ENCODE results near the gene RGS3. TPM values are rescaled to one million over a fixed set of nuclear protein-coding genes. Genes with fewer than 3 reads are reported as not detected.
"Not testable (repeated sequence)": the region's sequence is repeated elsewhere in the genome, so short reads cannot be mapped to it uniquely, and the experiment has no call there.

RGS3 gene
- total RNA-seq, 1 donor from 2014 or later: 29.9 TPM

DNA sequence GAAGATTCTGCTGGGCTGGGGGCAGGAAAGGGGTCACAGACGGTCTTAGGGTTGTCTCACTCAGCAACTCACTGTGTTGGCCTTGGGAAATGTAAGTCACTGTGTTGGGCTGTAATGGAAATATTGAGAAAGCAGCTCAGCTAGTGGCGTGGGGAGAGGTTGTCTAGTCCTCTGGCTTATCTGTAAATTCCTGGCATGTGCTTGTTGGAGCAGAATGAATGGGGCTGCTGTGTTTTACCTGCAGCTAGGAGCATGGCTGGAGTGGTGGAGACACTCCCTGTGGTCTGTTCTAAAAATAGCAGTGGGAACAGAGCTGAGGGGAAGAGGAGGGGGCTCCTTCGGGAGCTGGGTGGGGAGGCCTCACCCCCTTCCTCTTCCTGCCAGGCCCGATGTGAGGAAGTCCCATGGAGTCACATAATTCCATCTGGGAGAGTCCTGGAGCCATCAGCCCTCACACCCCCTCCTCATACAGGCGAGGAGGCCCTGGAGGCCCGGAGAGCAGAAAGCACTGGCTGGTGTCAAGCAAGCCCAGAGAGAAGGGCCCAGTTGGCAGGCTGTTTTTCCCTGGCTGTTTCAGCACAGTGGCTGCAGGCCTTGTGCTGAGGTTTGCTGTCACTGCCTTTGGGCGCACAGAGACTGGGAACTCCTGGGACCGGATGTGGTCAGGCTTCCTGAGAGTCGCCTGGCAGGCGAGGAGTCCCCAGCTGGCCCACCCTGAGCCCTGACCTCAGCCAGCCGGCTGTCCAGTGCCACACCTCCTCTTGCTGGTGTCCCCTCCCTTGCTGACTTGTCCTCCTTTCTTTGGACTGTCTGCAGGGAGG, 84.9 kb downstream of the RGS3 start:
- H3K27ac Mint-ChIP-seq: peak overlapping the region; percentile 70
- H3K4me3 Mint-ChIP-seq: peak overlapping the region; percentile 41
- TF ChIP-seq, protein P1, sequence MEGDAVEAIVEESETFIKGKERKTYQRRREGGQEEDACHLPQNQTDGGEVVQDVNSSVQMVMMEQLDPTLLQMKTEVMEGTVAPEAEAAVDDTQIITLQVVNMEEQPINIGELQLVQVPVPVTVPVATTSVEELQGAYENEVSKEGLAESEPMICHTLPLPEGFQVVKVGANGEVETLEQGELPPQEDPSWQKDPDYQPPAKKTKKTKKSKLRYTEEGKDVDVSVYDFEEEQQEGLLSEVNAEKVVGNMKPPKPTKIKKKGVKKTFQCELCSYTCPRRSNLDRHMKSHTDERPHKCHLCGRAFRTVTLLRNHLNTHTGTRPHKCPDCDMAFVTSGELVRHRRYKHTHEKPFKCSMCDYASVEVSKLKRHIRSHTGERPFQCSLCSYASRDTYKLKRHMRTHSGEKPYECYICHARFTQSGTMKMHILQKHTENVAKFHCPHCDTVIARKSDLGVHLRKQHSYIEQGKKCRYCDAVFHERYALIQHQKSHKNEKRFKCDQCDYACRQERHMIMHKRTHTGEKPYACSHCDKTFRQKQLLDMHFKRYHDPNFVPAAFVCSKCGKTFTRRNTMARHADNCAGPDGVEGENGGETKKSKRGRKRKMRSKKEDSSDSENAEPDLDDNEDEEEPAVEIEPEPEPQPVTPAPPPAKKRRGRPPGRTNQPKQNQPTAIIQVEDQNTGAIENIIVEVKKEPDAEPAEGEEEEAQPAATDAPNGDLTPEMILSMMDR (conservative IDR thresholded peaks at IDR 0.05): no peak
- no peak for DNase-seq (ENCODE audit: extremely low spot score, unreplicated experiment)
- H3K27me3 Mint-ChIP-seq: no peaks in the 10 kb centered on the region
- peaks cover 43% of the 10 kb centered on the region for H3K4me1 Mint-ChIP-seq (ENCODE audit: unreplicated experiment)
- H3K9me3 Mint-ChIP-seq: no peaks in the 10 kb centered on the region
- no peaks in the 10 kb centered on the region for H3K36me3 Mint-ChIP-seq

DNA sequence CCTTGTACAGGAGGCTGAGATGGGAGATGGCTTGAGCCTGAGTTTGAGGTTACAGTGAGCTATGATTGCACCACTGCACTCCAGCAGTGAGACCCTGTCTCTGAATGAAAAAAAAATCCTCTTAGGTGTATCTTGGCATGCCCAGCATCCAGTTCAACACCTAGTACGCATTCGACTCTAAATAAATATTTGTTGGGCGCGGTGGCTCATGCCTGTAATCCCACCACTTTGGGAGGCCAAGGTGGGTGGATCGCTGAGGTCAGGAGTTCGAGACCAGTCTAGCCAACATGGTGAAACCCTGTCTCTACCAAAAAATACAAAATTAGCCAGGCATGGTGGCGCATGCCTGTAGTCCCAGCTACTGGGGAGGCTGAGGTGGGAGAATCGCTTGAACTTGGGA, 86.4 kb downstream of the RGS3 start:
- DNase-seq (ENCODE audit: extremely low spot score, unreplicated experiment); H3K27me3 Mint-ChIP-seq; H3K27ac Mint-ChIP-seq; H3K4me3 Mint-ChIP-seq; H3K9me3 Mint-ChIP-seq; H3K36me3 Mint-ChIP-seq: not testable (repeated sequence)
- peaks cover 29% of the 10 kb centered on the region for H3K4me1 Mint-ChIP-seq (ENCODE audit: unreplicated experiment)

DNA sequence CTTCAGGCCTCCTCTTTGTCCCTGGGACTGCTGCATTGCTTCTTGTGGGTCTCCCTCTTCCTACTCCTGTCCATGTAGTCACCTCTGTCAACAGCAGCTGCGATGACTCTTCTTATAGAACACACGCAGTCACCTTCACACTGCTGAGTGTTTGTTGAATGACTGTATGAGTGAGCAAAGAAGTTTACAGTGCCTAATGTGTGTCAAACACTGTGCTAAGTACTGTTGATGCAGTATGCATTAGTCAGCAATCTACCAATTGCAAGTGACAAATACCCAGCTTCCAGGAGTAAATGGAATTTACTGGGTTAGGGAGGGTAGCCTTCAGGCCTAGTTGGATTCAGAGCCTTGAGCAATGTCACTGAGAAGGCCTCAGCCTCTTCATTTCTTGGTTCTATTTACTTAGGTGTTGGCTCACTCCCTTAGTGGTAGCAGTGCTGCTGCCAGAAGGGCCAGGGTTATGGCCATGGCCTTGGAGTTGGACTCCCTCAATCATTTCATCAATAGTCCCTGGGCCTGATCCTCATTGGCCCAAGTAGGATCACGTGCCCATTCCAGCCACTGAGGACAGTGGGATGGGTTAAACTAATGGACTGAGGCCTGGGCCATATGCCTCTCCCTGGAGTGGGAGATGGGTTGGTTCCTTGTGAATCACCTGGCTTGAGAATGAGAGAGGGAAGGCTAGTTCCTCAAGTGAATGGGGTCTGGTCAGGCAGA, 93.5 kb downstream of the RGS3 start:
- no peak overlapping the region for H3K27ac Mint-ChIP-seq
- TF ChIP-seq, protein P1 (conservative IDR thresholded peaks at IDR 0.05): no peak
- H3K27me3 Mint-ChIP-seq: peaks cover 5% of the 10 kb centered on the region
- H3K4me1 Mint-ChIP-seq (ENCODE audit: unreplicated experiment): peaks cover 6% of the 10 kb centered on the region
- no peaks in the 10 kb centered on the region for H3K36me3 Mint-ChIP-seq
- no peaks in the 10 kb centered on the region for H3K9me3 Mint-ChIP-seq
- H3K4me3 Mint-ChIP-seq: no peak overlapping the region
- no peak for DNase-seq (ENCODE audit: extremely low spot score, unreplicated experiment)

DNA sequence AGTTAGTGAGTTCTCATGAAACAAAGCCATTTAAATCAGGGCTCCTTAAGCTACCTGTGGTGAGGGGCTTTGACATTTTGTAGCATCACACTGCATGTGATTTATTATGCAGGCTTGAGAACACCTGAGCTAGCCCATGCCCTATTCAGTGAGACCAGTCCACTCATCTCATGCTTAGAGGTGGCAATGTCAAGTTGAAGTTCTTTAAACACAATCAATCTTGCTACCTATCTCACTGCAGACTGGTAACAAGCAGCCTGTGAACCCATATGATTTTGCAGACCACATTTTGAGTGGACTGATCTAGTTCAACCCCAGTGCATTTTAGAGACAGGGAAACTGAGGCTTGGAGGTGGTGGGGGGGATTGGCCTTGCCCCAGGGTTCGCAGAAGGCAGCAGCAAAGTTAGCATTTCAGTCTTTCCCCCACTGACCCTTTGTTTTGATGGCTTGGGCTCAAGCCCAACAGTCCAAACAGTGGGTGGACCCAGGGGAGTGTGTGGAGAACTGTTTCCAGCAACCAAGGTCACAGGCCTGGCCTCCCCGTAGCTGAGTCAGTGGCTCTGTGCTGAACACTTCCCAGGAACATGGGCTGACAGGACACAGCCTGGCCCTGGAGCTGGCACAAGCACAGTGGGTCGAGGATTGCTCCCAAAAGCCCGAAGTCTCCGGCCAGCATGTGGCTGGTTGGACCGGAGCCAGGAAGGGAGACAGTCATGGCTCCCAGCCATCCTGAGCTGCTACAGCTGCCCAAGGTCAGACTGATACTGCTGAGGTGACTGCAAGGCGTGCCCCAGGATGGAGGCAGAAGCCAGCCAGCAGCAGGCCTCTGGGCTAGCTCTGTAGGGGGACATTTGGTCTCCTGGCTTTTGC, 95.3 kb downstream of the RGS3 start:
- Mint-ChIP-seq H3K27me3 (peaks cover 8% of the 10 kb centered on the region), H3K9me3 (no peaks in the 10 kb centered on the region), H3K4me3 (no peak overlapping the region), H3K36me3 (no peaks in the 10 kb centered on the region), H3K4me1 (ENCODE audit: unreplicated experiment) (peaks cover 14% of the 10 kb centered on the region), H3K27ac (no peak overlapping the region)
- TF ChIP-seq, protein P1 (conservative IDR thresholded peaks at IDR 0.05): no peak
- no peak for DNase-seq (ENCODE audit: extremely low spot score, unreplicated experiment)

DNA sequence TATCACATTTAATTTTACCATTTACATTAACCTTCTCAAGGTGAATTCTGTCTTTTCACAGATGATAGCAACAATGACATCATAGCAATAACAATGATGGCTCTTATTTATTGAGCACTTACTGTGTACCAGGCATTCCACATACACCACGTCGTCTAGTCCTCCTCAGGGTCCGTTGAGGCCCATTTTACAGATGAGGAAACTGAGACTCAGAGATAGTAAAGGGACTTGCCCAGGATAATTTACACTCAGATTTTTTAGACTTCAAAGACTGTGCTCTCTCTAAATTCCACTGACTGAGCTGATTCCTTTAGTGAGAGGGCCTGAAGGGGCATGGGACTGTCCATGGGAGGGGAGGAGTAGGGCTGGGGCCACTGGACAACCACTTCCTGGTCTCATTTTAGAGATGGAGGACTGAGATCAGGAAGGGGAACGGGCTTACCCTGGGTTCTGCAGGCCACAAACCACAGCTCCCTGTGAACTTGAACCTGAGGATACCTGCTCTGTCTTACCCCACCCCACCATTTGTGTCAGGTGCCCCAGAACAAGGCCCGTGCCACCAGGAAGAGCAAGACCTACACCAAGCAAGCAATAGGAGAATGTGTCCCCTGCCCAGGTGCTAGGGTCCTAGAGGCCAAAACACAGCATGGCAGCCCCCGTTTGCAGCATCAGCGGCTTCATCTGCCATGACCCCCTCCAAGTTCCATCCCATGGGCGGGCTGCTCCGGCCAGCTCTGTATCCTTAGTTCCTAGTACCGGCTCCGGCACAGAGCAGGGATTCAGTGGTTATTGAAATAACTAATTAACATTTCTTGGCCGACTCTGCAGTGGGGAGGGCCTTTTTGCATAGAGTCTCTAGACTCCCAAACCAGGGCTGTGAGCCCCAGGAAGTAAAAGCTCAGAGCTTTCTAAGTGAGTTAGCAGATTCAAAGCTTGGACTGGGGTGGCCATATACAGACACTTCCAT, 96.6 kb downstream of the RGS3 start:
- H3K27me3 Mint-ChIP-seq: peaks cover 9% of the 10 kb centered on the region
- no peaks in the 10 kb centered on the region for H3K36me3 Mint-ChIP-seq
- no peak overlapping the region for H3K27ac Mint-ChIP-seq
- peaks cover 13% of the 10 kb centered on the region for H3K4me1 Mint-ChIP-seq (ENCODE audit: unreplicated experiment)
- no peak for DNase-seq (ENCODE audit: extremely low spot score, unreplicated experiment)
- H3K4me3 Mint-ChIP-seq: no peak overlapping the region
- no peaks in the 10 kb centered on the region for H3K9me3 Mint-ChIP-seq
- TF ChIP-seq, protein P1 (conservative IDR thresholded peaks at IDR 0.05): no peak
